ENCODE results near the gene RALGAPB.
"Not testable (repeated sequence)": the region's sequence is repeated elsewhere in the genome, so short reads cannot be mapped to it uniquely, and the experiment has no call there.

The RALGAPB gene

GRCh38 chr20:38589967-38590675, 117.5 kb downstream of the RALGAPB start:
- no peak for DNase-seq

GRCh38 chr20:38590676-38591473, 118.2 kb downstream of the RALGAPB start:
- DNase-seq, result no peak

DNA sequence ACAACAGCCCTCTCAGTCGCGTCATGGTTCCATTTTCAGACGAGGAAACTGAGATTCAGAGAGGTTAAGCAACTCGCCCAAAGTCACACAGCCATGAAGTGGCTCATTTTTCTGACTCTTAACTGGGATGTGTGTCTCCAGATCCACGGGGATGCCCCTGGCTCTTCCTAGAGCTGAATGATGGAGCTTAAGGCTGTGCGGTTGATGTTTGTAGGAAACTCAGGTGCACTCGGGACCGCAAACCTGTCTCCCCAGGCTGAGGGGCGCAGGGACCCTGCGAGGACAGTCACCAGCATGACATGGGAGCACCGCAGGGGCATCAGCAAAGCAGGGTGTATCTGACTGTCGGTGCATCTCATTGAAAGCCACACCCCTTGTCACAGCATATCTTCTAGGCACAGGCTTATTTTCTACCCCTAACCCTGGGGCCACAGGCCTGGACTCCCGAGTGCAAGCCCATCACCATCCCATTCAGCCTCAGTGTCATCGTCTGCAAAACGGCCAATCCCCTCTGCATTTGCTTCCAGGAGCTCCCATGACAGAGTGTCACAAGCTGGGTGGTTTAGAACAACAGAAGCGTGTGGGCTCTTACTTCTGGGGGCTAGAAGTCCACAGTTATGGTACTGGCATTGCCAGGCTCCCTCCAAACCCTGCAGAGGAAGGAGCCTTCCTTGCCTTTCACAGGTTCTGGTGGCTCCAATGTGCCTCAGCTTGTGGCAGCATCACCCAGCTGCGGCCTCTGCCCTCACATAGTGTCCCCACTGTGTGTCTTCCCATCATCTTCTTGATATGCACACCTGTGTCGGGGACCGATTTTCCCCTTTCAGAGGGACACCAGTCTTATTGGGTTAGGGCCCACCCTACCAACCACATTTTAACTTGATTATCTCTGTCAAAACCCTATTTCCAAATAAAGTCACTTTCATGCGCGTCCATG, 119.1 kb downstream of the RALGAPB start:
- DNase-seq, result no peak

DNA sequence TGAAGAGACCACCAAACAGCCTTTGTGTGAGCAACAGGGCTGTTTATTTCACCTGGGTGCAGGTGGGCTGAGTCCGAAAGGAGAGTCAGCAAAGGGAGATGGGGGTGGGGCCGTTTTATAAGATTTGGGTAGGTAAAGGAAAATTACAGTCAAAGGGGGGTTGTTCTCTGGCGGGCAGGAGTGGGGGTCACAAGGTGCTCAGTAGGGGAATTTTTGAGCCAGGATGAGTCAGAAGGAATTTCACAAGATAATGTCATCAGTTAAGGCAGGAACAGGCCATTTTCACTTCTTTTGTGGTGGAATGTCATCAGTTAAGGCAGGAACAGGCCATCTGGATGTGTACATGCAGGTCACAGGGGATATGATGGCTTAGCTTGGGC, 119.8 kb downstream of the RALGAPB start:
- not testable (repeated sequence) for DNase-seq

DNA sequence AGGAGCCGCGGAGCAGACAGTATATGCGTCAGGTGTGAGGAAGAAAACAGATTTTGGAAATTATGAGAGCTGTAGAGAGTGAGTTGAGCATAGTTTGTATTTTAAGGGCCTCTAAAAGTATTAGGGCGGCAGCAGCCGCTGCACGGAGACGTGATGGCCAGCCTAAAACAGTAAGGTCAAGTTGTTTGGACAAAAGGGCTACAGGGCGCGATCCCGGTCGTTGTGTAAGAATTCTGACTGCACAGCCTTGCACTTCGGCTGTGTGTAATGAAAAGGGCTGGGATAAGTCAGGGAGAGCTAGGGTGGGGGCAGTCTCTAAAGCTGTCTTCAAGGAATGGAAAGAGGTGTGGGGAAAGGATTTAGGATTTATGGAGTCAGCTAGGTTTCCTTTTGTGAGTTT, 121.6 kb downstream of the RALGAPB start:
- not testable (repeated sequence) for DNase-seq

GRCh38 chr20:38595886-38596285, 123.2 kb downstream of the RALGAPB start:
- not testable (repeated sequence) for DNase-seq

GRCh38 chr20:38599410-38599882, 126.8 kb downstream of the RALGAPB start:
- no peak for DNase-seq

GRCh38 chr20:38600057-38600456, 127.4 kb downstream of the RALGAPB start:
- no peak for DNase-seq

DNA sequence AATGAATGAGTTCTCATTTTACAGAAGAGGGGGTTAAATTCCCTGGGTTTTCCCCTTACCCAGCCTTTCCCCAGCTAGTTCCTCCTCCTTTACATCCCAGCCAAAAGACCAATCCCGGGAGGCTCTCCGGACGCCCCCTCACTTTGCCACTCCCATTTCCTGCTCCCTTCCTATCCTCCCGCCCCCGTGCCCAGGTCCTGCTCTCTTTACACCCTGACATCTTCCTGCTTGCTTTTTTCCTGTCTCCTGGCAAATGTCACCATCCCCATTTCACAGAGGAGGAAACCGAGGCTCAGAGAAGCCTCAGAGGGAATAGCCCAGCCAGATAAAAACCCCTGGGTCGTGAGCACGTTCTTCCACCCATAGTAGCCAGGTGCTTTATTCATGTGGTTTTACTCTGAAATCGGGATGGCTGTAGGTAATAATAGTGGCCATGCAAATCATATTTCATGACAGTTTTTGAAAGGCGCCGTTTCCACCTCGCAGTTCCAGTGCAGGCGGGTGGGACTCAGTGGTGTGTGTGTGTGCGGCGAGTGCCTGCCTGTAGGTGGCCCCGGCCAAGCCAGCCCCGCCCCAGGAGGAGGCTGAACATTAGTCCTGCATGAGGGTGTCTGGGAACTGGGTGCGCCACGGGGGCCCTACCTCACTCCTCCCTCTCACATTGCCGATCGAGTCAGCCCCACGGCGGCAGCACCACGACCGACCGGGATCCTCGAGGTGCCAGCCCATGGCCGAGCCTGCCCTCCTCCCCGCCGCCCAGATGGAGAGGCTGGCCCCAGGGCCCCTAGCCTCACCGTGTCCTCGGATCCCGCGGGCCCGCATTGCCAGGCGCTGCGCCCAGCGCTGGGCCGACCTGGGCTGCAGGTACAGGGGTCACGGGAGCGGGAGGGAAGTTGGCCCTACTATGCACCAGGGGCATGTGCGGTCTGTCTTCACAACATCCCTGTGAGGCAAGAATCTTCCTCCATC, 128.9 kb downstream of the RALGAPB start, which contains the start of gene ARHGAP40:
TSS of gene ARHGAP40 (plus strand) at position 594 of the 969 bp plus-strand sequence.
- DNase-seq, result no peak

GRCh38 chr20:38602185-38602581, 129.5 kb downstream of the RALGAPB start:
- DNase-seq, result no peak

GRCh38 chr20:38603286-38603685, 130.6 kb downstream of the RALGAPB start:
- DNase-seq, result no peak

DNA sequence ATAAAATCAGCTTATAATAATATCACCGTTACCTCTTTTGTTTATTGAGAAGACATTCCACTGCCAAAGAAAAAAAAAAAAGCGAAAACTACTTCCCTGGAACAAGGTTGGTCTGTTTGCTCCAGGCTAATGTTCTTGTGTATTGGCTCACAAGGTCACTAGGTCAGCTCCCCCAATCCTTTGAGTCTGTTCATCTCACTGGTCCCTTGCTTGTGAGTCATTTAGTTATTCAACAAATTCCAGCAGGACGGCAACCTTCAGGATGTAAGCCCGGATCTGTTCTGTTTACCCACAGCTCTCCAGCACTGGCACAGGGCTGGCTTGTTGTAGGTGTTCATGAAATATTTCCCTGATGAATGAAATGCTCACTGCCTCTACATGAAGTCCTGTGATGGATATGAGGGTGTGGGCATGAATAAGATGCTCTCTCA, 132.2 kb downstream of the RALGAPB start:
- no peak for DNase-seq

DNA sequence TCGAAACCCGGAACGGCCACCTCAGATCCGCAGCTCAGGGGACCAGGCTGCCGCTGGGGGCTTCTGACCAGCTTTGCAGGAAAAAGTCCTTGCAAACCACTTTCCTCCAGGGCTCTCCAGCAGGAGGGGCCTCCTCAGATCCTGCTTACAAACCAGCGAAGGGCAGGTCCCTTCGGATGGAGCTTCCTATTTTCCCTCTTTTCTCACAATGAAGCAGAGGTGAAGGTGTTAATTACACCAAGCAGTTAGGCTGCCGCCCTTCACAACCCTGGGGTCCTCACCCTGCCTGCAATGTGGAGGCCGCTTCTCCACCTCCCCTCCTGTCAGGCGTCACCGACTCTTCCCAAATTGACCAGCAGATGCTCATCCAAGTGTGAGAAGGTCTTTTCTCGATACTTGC, 134.7 kb downstream of the RALGAPB start:
- DNase-seq, result no peak

DNA sequence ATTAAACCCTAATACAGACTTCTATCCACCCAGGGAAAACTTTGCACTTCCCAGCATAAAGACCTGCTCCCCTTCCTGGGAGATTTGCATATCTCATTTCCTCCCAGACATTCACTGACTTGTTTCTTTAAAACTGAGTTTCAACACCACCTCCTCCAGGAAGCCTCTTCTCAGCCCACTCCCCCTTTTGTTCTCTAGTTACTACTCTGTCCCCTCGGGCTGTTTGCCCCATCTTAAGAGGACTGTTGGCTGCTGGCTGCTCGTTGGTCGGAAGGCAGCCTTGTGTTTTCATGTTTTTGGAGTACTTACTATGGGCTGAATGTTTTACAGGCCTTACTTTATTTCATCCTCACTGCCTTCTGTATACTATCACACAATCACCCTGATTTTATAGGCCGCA, 135.5 kb downstream of the RALGAPB start:
- DNase-seq, result no peak

DNA sequence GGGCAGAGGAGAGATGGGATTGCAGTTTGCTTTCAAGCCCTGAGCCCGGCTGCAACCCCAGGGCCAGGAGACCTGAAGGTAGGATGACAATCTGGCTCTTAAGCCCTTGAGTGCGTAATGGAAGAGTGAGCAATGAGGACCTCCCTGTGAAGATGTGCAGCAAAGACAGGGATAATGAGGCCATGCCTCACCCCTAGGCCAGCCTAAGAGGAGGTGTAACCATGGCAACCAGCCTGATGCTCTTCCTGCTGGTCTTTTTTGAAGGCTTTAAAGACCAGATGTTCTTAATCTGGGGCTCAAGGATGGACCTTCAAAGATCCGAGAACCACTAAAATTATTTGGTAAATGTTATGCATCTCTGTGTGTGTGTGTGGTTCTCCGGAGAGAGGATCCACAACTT, 137.2 kb downstream of the RALGAPB start:
- no peak for DNase-seq

DNA sequence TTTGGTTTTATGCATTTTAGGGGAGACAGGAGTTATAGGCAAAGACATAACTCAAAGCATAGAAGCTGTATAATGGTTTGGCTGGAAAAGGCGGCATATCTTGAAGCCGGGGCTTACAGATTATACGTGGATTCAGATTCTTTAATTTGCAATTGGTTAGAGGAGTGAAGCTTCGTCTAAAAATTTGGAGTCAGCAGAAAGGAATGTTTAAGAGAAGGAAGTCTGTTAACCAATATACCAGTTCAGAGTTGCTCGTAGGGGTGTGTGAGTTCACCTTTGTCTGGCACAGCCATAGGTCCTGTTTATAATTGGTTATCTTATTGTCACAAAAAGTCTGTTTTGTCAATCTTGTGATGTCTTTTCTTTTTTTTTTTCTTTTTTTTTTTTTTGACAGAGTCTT, 137.9 kb downstream of the RALGAPB start:
- no peak for DNase-seq

DNA sequence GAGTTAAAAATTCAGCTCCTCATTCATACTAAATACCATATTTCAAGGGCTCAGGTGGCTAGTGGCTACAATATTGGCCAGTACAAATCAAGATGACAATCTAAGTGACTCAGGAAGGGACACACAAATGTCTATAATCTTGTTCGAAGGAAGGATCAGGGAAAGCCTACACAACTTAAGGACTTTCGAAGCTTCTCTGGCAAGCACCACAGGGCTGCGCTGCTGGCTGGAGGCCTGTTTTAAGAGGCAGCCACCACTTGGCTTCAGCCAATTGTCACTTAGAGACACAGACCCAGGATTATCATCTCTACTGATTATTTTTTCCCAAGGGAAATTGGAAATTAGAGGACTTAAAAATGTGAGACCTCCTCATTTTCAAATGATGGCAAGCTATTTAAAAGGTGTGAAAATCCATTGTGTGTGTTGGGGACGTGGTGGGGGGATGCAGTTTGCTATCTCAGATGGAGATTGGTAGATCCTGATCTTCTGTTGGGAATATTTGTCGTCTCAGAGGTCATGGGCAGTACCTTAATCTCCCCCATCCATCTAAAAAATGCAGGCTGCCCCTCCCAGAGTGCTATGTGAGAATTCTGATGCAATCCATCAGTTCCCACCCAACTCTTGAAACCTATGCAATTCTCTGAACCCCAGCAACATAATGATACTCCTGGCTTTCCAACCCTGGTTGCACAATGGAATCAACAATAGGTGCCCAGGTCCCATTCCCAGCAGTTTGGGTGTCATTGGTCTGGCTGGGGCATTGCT, 140.3 kb downstream of the RALGAPB start:
- DNase-seq, result no peak

GRCh38 chr20:38615283-38615682, 142.6 kb downstream of the RALGAPB start:
- DNase-seq, result no peak

GRCh38 chr20:38616457-38616856, 143.8 kb downstream of the RALGAPB start:
- no peak for DNase-seq

DNA sequence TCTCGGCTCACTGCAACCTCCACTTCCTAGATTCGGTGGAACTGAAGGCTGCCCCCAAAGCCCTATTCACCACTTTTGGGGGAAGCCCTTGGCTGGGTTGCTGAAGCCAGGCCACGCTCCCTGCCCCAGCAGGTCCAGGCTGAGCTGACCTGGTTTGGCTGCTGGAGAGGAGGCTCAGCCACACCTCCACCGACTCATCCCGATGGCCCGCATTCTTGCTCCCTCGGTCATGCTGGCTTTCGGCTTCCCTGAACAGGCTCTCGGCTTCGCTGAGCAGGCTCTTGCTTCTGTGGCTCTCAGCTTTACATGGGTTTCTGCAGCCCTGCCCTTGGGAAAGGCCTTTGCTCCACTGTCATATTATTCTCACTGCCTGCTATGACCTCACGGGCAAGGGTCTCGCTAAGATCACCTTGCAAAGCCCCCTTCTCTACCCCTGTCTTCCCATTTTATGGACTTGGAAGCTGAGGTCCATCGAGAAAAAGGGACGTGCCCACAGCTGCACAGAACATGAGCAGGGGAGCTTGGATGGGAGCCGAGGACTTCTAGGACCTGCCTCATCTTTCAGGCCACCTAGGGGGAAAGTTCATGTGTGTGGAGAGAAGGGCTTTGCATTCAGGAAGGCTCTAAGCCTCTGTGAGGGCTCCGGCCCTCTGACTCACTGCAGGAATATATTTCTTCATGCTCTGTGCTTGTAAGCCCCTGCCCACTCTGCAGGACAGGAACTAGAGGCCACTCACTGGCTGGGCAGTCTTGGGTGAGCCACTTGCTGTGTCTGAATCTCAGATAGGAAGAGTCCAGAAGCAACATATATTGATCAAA, 144.6 kb downstream of the RALGAPB start:
- DNase-seq, result no peak

All from midbrain (tissue), 1 donor.